ENCODE results near the gene COL6A6. TPM values are rescaled to one million over a fixed set of nuclear protein-coding genes. Genes with fewer than 3 reads are reported as not detected.

COL6A6 gene
- total and polyA plus RNA-seq, 2 experiments from 2014 or later = 0.23 to 1.0 TPM

DNA sequence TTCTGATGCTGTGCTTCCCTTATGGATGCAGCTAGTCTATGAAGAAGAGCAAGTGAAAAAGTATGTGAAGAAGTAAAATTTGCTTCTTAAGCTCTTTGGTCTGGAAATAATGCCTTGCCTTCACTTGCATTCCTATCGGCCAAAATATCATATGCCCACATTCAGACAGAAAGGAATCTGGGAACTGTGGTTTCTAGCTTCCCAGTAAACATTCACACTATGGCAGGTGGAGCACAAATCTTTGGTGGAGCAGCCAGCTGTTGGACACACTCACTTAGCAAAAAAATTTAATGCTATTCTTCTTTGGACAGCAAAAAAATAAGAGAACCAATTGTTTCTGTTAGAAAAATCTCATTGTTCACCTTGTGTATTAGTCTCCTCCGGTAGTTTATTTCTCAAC is 12.3 kb upstream of the COL6A6 start:
- Histone ChIP-seq H3K4me1 (ENCODE audit: insufficient read depth) (no peaks in the 10 kb centered on the region), H3K27ac (no peak overlapping the region), H3K79me2 (no peaks in the 10 kb centered on the region), H2AFZ (no peak overlapping the region), H3K4me2 (no peak overlapping the region), H3K27me3 (no peaks in the 10 kb centered on the region), H3K4me3 (no peak overlapping the region), H3K9me2 (replicated peaks; ENCODE audit: insufficient read depth) (no peaks in the 10 kb centered on the region), H4K20me1 (ENCODE audit: insufficient read depth, poor library complexity, severe bottlenecking) (no peaks in the 10 kb centered on the region), H3K9me3 (ENCODE audit: low read depth) (no peaks in the 10 kb centered on the region), H3K36me3 (replicated peaks; ENCODE audit: insufficient read depth, low read depth) (no peaks in the 10 kb centered on the region)
- 98% methylated on average over 2 of the region's 2 CpGs for WGBS (ENCODE audit: low lambda C conversion rate, missing lambda C conversion rate)
- no peak for DNase-seq (ENCODE audit: low spot score)
- TF ChIP-seq EZH2 (IDR thresholded peaks at IDR 0.05; ENCODE audit: borderline replicate concordance) (no peak), EZH2phosphoT487 (IDR thresholded peaks at IDR 0.05; ENCODE audit: low read depth, severe bottlenecking, unreplicated experiment) (no peak)
- TF ChIP-seq, protein P1, sequence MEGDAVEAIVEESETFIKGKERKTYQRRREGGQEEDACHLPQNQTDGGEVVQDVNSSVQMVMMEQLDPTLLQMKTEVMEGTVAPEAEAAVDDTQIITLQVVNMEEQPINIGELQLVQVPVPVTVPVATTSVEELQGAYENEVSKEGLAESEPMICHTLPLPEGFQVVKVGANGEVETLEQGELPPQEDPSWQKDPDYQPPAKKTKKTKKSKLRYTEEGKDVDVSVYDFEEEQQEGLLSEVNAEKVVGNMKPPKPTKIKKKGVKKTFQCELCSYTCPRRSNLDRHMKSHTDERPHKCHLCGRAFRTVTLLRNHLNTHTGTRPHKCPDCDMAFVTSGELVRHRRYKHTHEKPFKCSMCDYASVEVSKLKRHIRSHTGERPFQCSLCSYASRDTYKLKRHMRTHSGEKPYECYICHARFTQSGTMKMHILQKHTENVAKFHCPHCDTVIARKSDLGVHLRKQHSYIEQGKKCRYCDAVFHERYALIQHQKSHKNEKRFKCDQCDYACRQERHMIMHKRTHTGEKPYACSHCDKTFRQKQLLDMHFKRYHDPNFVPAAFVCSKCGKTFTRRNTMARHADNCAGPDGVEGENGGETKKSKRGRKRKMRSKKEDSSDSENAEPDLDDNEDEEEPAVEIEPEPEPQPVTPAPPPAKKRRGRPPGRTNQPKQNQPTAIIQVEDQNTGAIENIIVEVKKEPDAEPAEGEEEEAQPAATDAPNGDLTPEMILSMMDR (IDR thresholded peaks at IDR 0.05; ENCODE audit: poor library complexity) = no peak

DNA sequence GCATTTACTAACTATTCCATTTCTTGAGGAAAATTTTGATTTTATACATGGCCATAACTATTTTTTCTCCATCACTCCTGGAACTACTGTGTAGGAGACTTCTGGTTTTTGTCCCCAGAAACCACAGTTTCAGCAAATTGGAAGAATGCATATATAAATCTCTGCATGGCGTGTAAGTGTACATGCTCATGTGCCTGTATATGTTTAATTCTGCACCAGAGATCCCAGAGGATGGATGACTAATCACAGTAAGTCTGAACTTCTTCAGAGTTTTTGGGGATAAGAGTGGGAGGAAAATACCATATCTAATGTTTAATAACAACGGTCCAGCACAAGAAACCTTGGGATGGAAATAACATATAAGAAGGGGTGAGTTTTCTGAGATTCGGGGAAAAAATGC is 10.9 kb upstream of the COL6A6 start:
- 78% methylated on average over 3 of the region's 3 CpGs for WGBS (ENCODE audit: low lambda C conversion rate, missing lambda C conversion rate)
- no peaks in the 10 kb centered on the region for H3K27me3 ChIP-seq
- no peaks in the 10 kb centered on the region for H3K79me2 ChIP-seq
- no peaks in the 10 kb centered on the region for H3K9me3 ChIP-seq (ENCODE audit: low read depth)
- H3K36me3 ChIP-seq (replicated peaks; ENCODE audit: insufficient read depth, low read depth) = no peaks in the 10 kb centered on the region
- no peak overlapping the region for H3K4me3 ChIP-seq
- H4K20me1 ChIP-seq (ENCODE audit: insufficient read depth, poor library complexity, severe bottlenecking) = no peaks in the 10 kb centered on the region
- no peak for TF ChIP-seq EZH2phosphoT487 (IDR thresholded peaks at IDR 0.05; ENCODE audit: low read depth, severe bottlenecking, unreplicated experiment)
- TF ChIP-seq, protein P1 (IDR thresholded peaks at IDR 0.05; ENCODE audit: poor library complexity) = no peak
- H3K27ac ChIP-seq = no peak overlapping the region
- H2AFZ ChIP-seq = no peak overlapping the region
- no peak overlapping the region for H3K4me2 ChIP-seq
- no peaks in the 10 kb centered on the region for H3K4me1 ChIP-seq (ENCODE audit: insufficient read depth)
- no peak for DNase-seq (ENCODE audit: low spot score)
- no peaks in the 10 kb centered on the region for H3K9me2 ChIP-seq (replicated peaks; ENCODE audit: insufficient read depth)

DNA sequence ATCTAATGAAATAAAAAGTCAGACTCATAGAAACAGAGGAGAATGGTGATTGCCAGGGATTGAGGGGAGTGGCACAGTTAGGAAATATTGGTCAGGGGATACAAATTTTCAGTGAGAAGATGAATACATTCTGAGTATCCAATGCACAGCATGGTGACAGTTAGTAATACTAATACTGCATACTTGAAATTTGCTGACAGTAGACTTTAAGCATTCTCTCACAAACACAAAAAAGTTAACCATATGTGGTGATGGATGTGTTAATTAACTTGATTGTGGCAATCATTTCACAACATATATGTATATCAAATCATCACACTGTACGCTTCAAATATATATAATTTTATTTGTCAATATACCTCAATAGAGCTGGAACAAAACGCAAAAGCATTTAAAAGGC is 9.2 kb upstream of the COL6A6 start:
- H3K79me2 ChIP-seq = no peaks in the 10 kb centered on the region
- H2AFZ ChIP-seq = no peak overlapping the region
- TF ChIP-seq EZH2 (IDR thresholded peaks at IDR 0.05; ENCODE audit: borderline replicate concordance) = no peak
- TF ChIP-seq EZH2phosphoT487 (IDR thresholded peaks at IDR 0.05; ENCODE audit: low read depth, severe bottlenecking, unreplicated experiment) = no peak
- TF ChIP-seq, protein P1 (IDR thresholded peaks at IDR 0.05; ENCODE audit: poor library complexity) = no peak
- no peaks in the 10 kb centered on the region for H3K27me3 ChIP-seq
- H3K4me2 ChIP-seq = no peak overlapping the region
- no peaks in the 10 kb centered on the region for H4K20me1 ChIP-seq (ENCODE audit: insufficient read depth, poor library complexity, severe bottlenecking)
- no peaks in the 10 kb centered on the region for H3K9me3 ChIP-seq (ENCODE audit: low read depth)
- H3K27ac ChIP-seq = no peak overlapping the region
- DNase-seq (ENCODE audit: low spot score) = no peak
- WGBS (ENCODE audit: low lambda C conversion rate, missing lambda C conversion rate) = 94% methylated on average over 2 of the region's 2 CpGs
- H3K36me3 ChIP-seq (replicated peaks; ENCODE audit: insufficient read depth, low read depth) = no peaks in the 10 kb centered on the region
- no peak overlapping the region for H3K4me3 ChIP-seq
- H3K9me2 ChIP-seq (replicated peaks; ENCODE audit: insufficient read depth) = no peaks in the 10 kb centered on the region
- H3K4me1 ChIP-seq (ENCODE audit: insufficient read depth) = no peaks in the 10 kb centered on the region

- Histone ChIP-seq H3K9me3 (ENCODE audit: low read depth) (no peaks in the 10 kb centered on the region), H3K9me2 (replicated peaks; ENCODE audit: insufficient read depth) (no peaks in the 10 kb centered on the region), H3K36me3 (replicated peaks; ENCODE audit: insufficient read depth, low read depth) (no peaks in the 10 kb centered on the region), H3K4me3 (no peak overlapping the region), H3K4me1 (ENCODE audit: insufficient read depth) (no peaks in the 10 kb centered on the region), H3K4me2 (peak overlapping the region; percentile 20), H2AFZ (no peak overlapping the region), H3K27me3 (no peaks in the 10 kb centered on the region), H4K20me1 (ENCODE audit: insufficient read depth, poor library complexity, severe bottlenecking) (no peaks in the 10 kb centered on the region), H3K79me2 (no peaks in the 10 kb centered on the region), H3K27ac (no peak overlapping the region)
- WGBS (ENCODE audit: low lambda C conversion rate, missing lambda C conversion rate) = 44% methylated on average over 6 of the region's 6 CpGs
- DNase-seq (ENCODE audit: low spot score) = peak; percentile 9
- TF ChIP-seq EZH2phosphoT487 (IDR thresholded peaks at IDR 0.05; ENCODE audit: low read depth, severe bottlenecking, unreplicated experiment) = no peak
- TF ChIP-seq EZH2 (IDR thresholded peaks at IDR 0.05; ENCODE audit: borderline replicate concordance) = no peak
- TF ChIP-seq, protein P1 (IDR thresholded peaks at IDR 0.05; ENCODE audit: poor library complexity) = no peak
These were observed 8.0 kb upstream of the COL6A6 start for GRCh38 chr3:130509008-130509407.
